Motor neuron (in vitro differentiated cells): ENCODE measurements around the gene SERINC4. TPM values are rescaled to one million over a fixed set of nuclear protein-coding genes. Genes with fewer than 3 reads are reported as not detected.
"Not testable (repeated sequence)": the region's sequence is repeated elsewhere in the genome, so short reads cannot be mapped to it uniquely, and the experiment has no call there.

Experiments
- ATAC-seq, 8 experiments: fragments of 200-7000 bp; cut with Tn5 transposase; replicated peaks in 6 of 8; 2 replicates each; pipeline ENCODE4 v1.8.0; 2021; ENCODE audit warnings: mild to moderate bottlenecking in 8 of 8, moderate library complexity in 8 of 8
- H3K27ac ChIP-seq, 2 donors: fragments of 250-450 bp; sonication (Bioruptor Pico); 2 replicates each; pipeline ENCODE4 v1.9.0; 2021; ENCODE audit warnings: antibody characterized with exemption in 2 of 2, mild to moderate bottlenecking in 2 of 2, moderate library complexity in 1 of 2
- H3K4me1 ChIP-seq, 2 donors: fragments of 250-450 bp; sonication (Bioruptor Pico); replicated peaks in 1 of 2; 2 replicates each; pipeline ENCODE4 v1.6.1; 2021; ENCODE audit warnings: antibody characterized with exemption in 2 of 2, mild to moderate bottlenecking in 2 of 2, moderate library complexity in 1 of 2
- H3K4me3 ChIP-seq, 5 donors: fragments of 250-450 bp; sonication (Bioruptor Pico); 2 replicates each; pipeline ENCODE4 v1.9.0; 2021; ENCODE audit warnings: antibody characterized with exemption in 5 of 5, mild to moderate bottlenecking in 5 of 5, moderate library complexity in 4 of 5
- WGBS, 10 experiments: fragments of 450-650 bp; shearing (Covaris generic); methylation state at CpG; one replicate each; pipeline ENCODE4 v1.0.0; 2022; 5-methylcytosine and 5-hydroxymethylcytosine counted together
- in situ Hi-C, 9 experiments: fragments of 400-800 bp; cut with MboI; loops; one replicate each; pipeline ENCODE4 v1.15.0; 2021; ENCODE audit warnings: low sequenced_read_pairs in 9 of 9, low pct_unique_long_range_greater_than_20kb in 2 of 9; ENCODE audit not compliant: unreplicated experiment in 9 of 9
- total RNA-seq, 8 experiments: library from RNA; unstranded; fragments of 300-600 nt; gene quantifications; 2 replicates each; pipeline versions ENCODE4 v1.2.3 to v1.2.4, GENCODE V29; 2022

The SERINC4 gene
- total RNA-seq, 8 experiments from 2014 or later: 0.63 to 2.2 (median 1.0) TPM

- ATAC-seq: no peak
- H3K27ac ChIP-seq: no peak overlapping the region
- no peak overlapping the region for H3K4me3 ChIP-seq
- WGBS, 10 experiments: 67 to 100% (median 97%) methylated on average over 1 to 3 of the region's 3 CpGs
- in situ Hi-C loops: no loop called here
- peaks cover 7 to 10% of the 10 kb centered on the region in 2 donors for H3K4me1 ChIP-seq
These were observed 21.5 kb upstream of the SERINC4 start for GRCh38 chr15:43821505-43821904.

- H3K27ac ChIP-seq, H3K4me1 ChIP-seq, in situ Hi-C loops, ATAC-seq, H3K4me3 ChIP-seq: not testable (repeated sequence)
- WGBS, 10 experiments: 71 to 100% (median 100%) methylated on average over 1 to 3 of the region's 5 CpGs; no CpG with 5 or more reads in 2 of the 10 experiments
These were observed 15.0 kb upstream of the SERINC4 start for GRCh38 chr15:43815064-43815463.

GRCh38 chr15:43808960-43809678 lies 9.1 kb upstream of the SERINC4 start:
- in situ Hi-C loops: no loop called here
- no peak for ATAC-seq
- Histone ChIP-seq H3K4me1 (no peaks in the 10 kb centered on the region), H3K27ac (no peak overlapping the region), H3K4me3 (no peak overlapping the region)
- 86 to 100% (median 94%) methylated on average over 1 to 6 of the region's 6 CpGs; no CpG with 5 or more reads in 2 of the 10 experiments for WGBS, 10 experiments

GRCh38 chr15:43808435-43808950 lies 8.5 kb upstream of the SERINC4 start:
- 89 to 100% (median 98%) methylated on average over 1 to 5 of the region's 5 CpGs; no CpG with 5 or more reads in 1 of the 10 experiments for WGBS, 10 experiments
- ATAC-seq: no peak
- Histone ChIP-seq H3K4me1 (no peaks in the 10 kb centered on the region), H3K4me3 (no peak overlapping the region), H3K27ac (no peak overlapping the region)
- in situ Hi-C loops: no loop called here

GRCh38 chr15:43802676-43803075 lies 2.7 kb upstream of the SERINC4 start:
- 94 to 100% (median 99%) methylated on average over 1 to 7 of the region's 7 CpGs; no CpG with 5 or more reads in 4 of the 10 experiments for WGBS, 10 experiments
- H3K4me3 ChIP-seq, ATAC-seq, H3K27ac ChIP-seq, in situ Hi-C loops: not testable (repeated sequence)
- H3K4me1 ChIP-seq: peaks cover 9 to 17% of the 10 kb centered on the region in 2 donors

GRCh38 chr15:43800286-43801141 lies 494 bp upstream of the SERINC4 start, which contains the start of gene HYPK:
Gene HYPK, plus strand, starts transcription at chr15:43800599. Its CDS starts 24 bp downstream, at chr15:43800623.
- peak within 1 kb of the TSS; percentile 50 to 94 (median 83) for H3K4me3 ChIP-seq
- peak; percentile 76 to 91 (median 86) for ATAC-seq
- WGBS, 10 experiments: 0 to 47% (median 17%) methylated on average over 1 to 27 of the region's 44 CpGs
- peaks cover 9 to 17% of the 10 kb centered on the region in 2 donors for H3K4me1 ChIP-seq
- peak within 1 kb of the TSS; percentile 96 to 98 for H3K27ac ChIP-seq
- in situ Hi-C loops: no loop called here

- Histone ChIP-seq H3K4me1 (peaks cover 9 to 17% of the 10 kb centered on the region in 2 donors), H3K27ac (peak overlapping the region; percentile 96 to 98), H3K4me3 (no peak overlapping the region)
- ATAC-seq: peak in 1 of 8 experiments; percentile 1
- in situ Hi-C loops: no loop called here
- WGBS, 10 experiments: 40 to 100% (median 88%) methylated on average over 1 to 6 of the region's 16 CpGs; no CpG with 5 or more reads in 1 of the 10 experiments
These were observed 643 bp downstream of the SERINC4 start for GRCh38 chr15:43799209-43799944.

GRCh38 chr15:43796566-43796965 lies 3.5 kb downstream of the SERINC4 start:
- in situ Hi-C loops: no loop called here
- 43 to 100% (median 100%) methylated on average over 1 to 3 of the region's 3 CpGs; no CpG with 5 or more reads in 3 of the 10 experiments for WGBS, 10 experiments
- Histone ChIP-seq H3K4me3 (no peak overlapping the region), H3K27ac (no peak overlapping the region), H3K4me1 (peaks cover 20 to 26% of the 10 kb centered on the region in 2 donors)
- ATAC-seq: no peak

GRCh38 chr15:43795997-43796396 lies 4.0 kb downstream of the SERINC4 start:
- Histone ChIP-seq H3K4me3 (no peak overlapping the region), H3K4me1 (peaks cover 21 to 25% of the 10 kb centered on the region in 2 donors), H3K27ac (no peak overlapping the region)
- in situ Hi-C loops: no loop called here
- no peak for ATAC-seq

- ATAC-seq: no peak
- 90 to 100% (median 100%) methylated on average over 1 to 2 of the region's 2 CpGs; no CpG with 5 or more reads in 4 of the 10 experiments for WGBS, 10 experiments
- peaks cover 19 to 24% of the 10 kb centered on the region in 2 donors for H3K4me1 ChIP-seq
- H3K27ac ChIP-seq: no peak overlapping the region
- in situ Hi-C loops: no loop called here
- no peak overlapping the region for H3K4me3 ChIP-seq
These were observed 4.8 kb downstream of the SERINC4 start for GRCh38 chr15:43795197-43795596.

GRCh38 chr15:43794269-43795037 lies 5.6 kb downstream of the SERINC4 start:
- Histone ChIP-seq H3K4me1 (peaks cover 14 to 17% of the 10 kb centered on the region in 2 donors), H3K4me3 (no peak overlapping the region), H3K27ac (no peak overlapping the region)
- ATAC-seq: peak in 2 of 8 experiments; percentile 6 to 24
- WGBS, 10 experiments: 13 to 100% (median 82%) methylated on average over 1 to 6 of the region's 9 CpGs; no CpG with 5 or more reads in 2 of the 10 experiments
- in situ Hi-C loops: no loop called here

GRCh38 chr15:43793647-43794046 lies 6.4 kb downstream of the SERINC4 start:
- peaks cover 14% of the 10 kb centered on the region in 2 donors for H3K4me1 ChIP-seq
- no peak for ATAC-seq
- no peak overlapping the region for H3K27ac ChIP-seq
- in situ Hi-C loops: no loop called here
- peak overlapping the region in 3 of 5 donors; percentile 94 to 98 (median 95) for H3K4me3 ChIP-seq
- 20 to 90% (median 60%) methylated on average over 1 to 2 of the region's 10 CpGs; no CpG with 5 or more reads in 5 of the 10 experiments for WGBS, 10 experiments
